WTC11 (cell line): ENCODE data around the gene HMGXB3. TPM values are rescaled to one million over a fixed set of nuclear protein-coding genes. Genes with fewer than 3 reads are reported as not detected.

Source experiments
- ATAC-seq: fragments of 200-7000 bp; cut with Tn5 transposase; 2 replicates; pipeline ENCODE4 v1.10.0; 2021; ENCODE audit warnings: mild to moderate bottlenecking, moderate library complexity
- CTCF ChIA-PET: fragments of 300-600 bp; sonication (Branson Sonifier 250); formaldehyde crosslinking; loops from one replicate; lab custom pipeline; 2021; ENCODE audit warnings: antibody characterized with exemption; lab: Charles Lee
- POLR2A ChIA-PET: fragments of 350-600 bp; sonication (Branson Sonifier 250); formaldehyde crosslinking; loops from one replicate; lab custom pipeline; 2021; ENCODE audit warnings: antibody characterized with exemption; lab: Charles Lee
- DNase-seq: peaks from one replicate; pipeline ENCODE4 v3.0.0; 2021; ENCODE audit warnings: low spot score
- H3K27ac Mint-ChIP-seq: 2 replicates; pipeline ENCODE4 v1.8.0; 2021; ENCODE audit warnings: mixed read lengths
- H3K27me3 Mint-ChIP-seq: 2 replicates; pipeline ENCODE4 v1.8.0; 2021; ENCODE audit warnings: low read depth, mild to moderate bottlenecking, moderate library complexity, mixed read lengths
- H3K36me3 Mint-ChIP-seq: 2 replicates; pipeline ENCODE4 v1.8.0; 2021; ENCODE audit warnings: mixed read lengths
- H3K4me1 Mint-ChIP-seq: 2 replicates; pipeline ENCODE4 v1.8.0; 2022; ENCODE audit warnings: mixed read lengths
- H3K4me3 Mint-ChIP-seq: 2 replicates; pipeline ENCODE4 v1.8.0; 2021; ENCODE audit warnings: mild to moderate bottlenecking, moderate library complexity, mixed read lengths
- H3K9me3 Mint-ChIP-seq: 2 replicates; pipeline ENCODE4 v1.8.0; 2021; ENCODE audit warnings: mixed read lengths
- ATF1 ChIP-seq: sonication (generic); formaldehyde crosslinking; IDR thresholded peaks from 2 replicates; pipeline ENCODE4 v1.8.1; 2023; ENCODE audit warnings: mild to moderate bottlenecking, moderate library complexity, missing genetic modification reagents
- ATF3 ChIP-seq: sonication (generic); formaldehyde crosslinking; conservative IDR thresholded peaks from 2 replicates; pipeline ENCODE4 v1.8.1; 2022; ENCODE audit warnings: mild to moderate bottlenecking, missing genetic modification reagents
- CBFB ChIP-seq: sonication (generic); formaldehyde crosslinking; IDR thresholded peaks from 2 replicates; pipeline ENCODE4 v1.8.1; 2022; ENCODE audit warnings: mild to moderate bottlenecking, low read depth, missing genetic modification reagents
- CDX4 ChIP-seq: fragments of 250-450 bp; sonication (Bioruptor Pico); IDR thresholded peaks from 2 replicates; pipeline ENCODE4 v1.9.0; 2021; ENCODE audit warnings: moderate library complexity, mild to moderate bottlenecking, inconsistent platforms, borderline replicate concordance
- CREB1 ChIP-seq: sonication (generic); formaldehyde crosslinking; IDR thresholded peaks from 2 replicates; pipeline ENCODE4 v1.8.0; 2023; ENCODE audit warnings: mild to moderate bottlenecking, missing genetic modification reagents
- E2F4 ChIP-seq: sonication (generic); formaldehyde crosslinking; IDR thresholded peaks from 2 replicates; pipeline ENCODE4 v1.8.1; 2022; ENCODE audit warnings: low read depth, mild to moderate bottlenecking, moderate library complexity, missing genetic modification reagents, borderline replicate concordance
- ESRRA ChIP-seq: sonication (generic); formaldehyde crosslinking; IDR thresholded peaks from 2 replicates; pipeline ENCODE4 v1.8.1; 2022; ENCODE audit warnings: mild to moderate bottlenecking, missing genetic modification reagents, borderline replicate concordance
- FOXJ3 ChIP-seq: sonication (generic); formaldehyde crosslinking; IDR thresholded peaks from 2 replicates; pipeline ENCODE4 v1.9.0; 2021; ENCODE audit warnings: missing genetic modification reagents, mild to moderate bottlenecking, borderline replicate concordance
- FOXP1 ChIP-seq: sonication (generic); formaldehyde crosslinking; IDR thresholded peaks from 2 replicates; pipeline ENCODE4 v1.8.0; 2022; ENCODE audit warnings: missing genetic modification reagents, mild to moderate bottlenecking, moderate library complexity, borderline replicate concordance
- GABPB1 ChIP-seq: sonication (generic); formaldehyde crosslinking; IDR thresholded peaks from 2 replicates; pipeline ENCODE4 v1.8.1; 2023; ENCODE audit warnings: mild to moderate bottlenecking, missing genetic modification reagents
- GTF2I ChIP-seq: fragments of 250-450 bp; sonication (Bioruptor Pico); conservative IDR thresholded peaks from 2 replicates; pipeline ENCODE4 v1.4.0; 2021; ENCODE audit warnings: mild to moderate bottlenecking
- KAT7 ChIP-seq: sonication (generic); formaldehyde crosslinking; IDR thresholded peaks from 2 replicates; pipeline ENCODE4 v1.8.1; 2023; ENCODE audit warnings: missing genetic modification reagents, mild to moderate bottlenecking, borderline replicate concordance
- MLX ChIP-seq: sonication (generic); formaldehyde crosslinking; IDR thresholded peaks from 2 replicates; pipeline ENCODE4 v1.8.1; 2023; ENCODE audit warnings: mild to moderate bottlenecking, missing genetic modification reagents, moderate library complexity
- MYBL2 ChIP-seq: sonication (generic); formaldehyde crosslinking; IDR thresholded peaks from 2 replicates; pipeline ENCODE4 v1.8.1; 2023; ENCODE audit warnings: mild to moderate bottlenecking, moderate library complexity, missing genetic modification reagents
- NFATC4 ChIP-seq: fragments of 250-450 bp; sonication (Bioruptor Pico); IDR thresholded peaks from 2 replicates; pipeline ENCODE4 v1.9.0; 2021; ENCODE audit warnings: mild to moderate bottlenecking
- NFYB ChIP-seq: sonication (generic); formaldehyde crosslinking; conservative IDR thresholded peaks from 2 replicates; pipeline ENCODE4 v1.8.0; 2022; ENCODE audit warnings: low read depth, missing genetic modification reagents
- SMAD4 ChIP-seq: sonication (generic); formaldehyde crosslinking; IDR thresholded peaks from 2 replicates; pipeline ENCODE4 v1.8.0; 2022; ENCODE audit warnings: mild to moderate bottlenecking, missing genetic modification reagents
- STAT6 ChIP-seq: sonication (generic); formaldehyde crosslinking; conservative IDR thresholded peaks from 2 replicates; pipeline ENCODE4 v1.8.1; 2023; ENCODE audit warnings: mild to moderate bottlenecking, low read depth, missing genetic modification reagents, moderate library complexity
- TP53 ChIP-seq: sonication (generic); formaldehyde crosslinking; IDR thresholded peaks from 2 replicates; pipeline ENCODE4 v1.8.1; 2023; ENCODE audit warnings: mild to moderate bottlenecking, missing genetic modification reagents
- USF2 ChIP-seq: sonication (generic); formaldehyde crosslinking; IDR thresholded peaks from 2 replicates; pipeline ENCODE4 v1.8.1; 2023; ENCODE audit warnings: mild to moderate bottlenecking, missing genetic modification reagents, moderate library complexity
- ZNF232 ChIP-seq: sonication (generic); formaldehyde crosslinking; IDR thresholded peaks from 2 replicates; pipeline ENCODE4 v1.8.0; 2022; ENCODE audit warnings: mild to moderate bottlenecking, missing genetic modification reagents
- ZNF396 ChIP-seq: fragments of 250-450 bp; sonication (Bioruptor Pico); IDR thresholded peaks from 2 replicates; pipeline ENCODE4 v1.8.0; 2021; ENCODE audit warnings: mild to moderate bottlenecking, moderate library complexity, borderline replicate concordance
- ZNF425 ChIP-seq: fragments of 250-450 bp; sonication (Bioruptor Pico); conservative IDR thresholded peaks from 2 replicates; pipeline ENCODE4 v1.9.0; 2021; ENCODE audit warnings: mild to moderate bottlenecking
- ZNF512 ChIP-seq: sonication (generic); formaldehyde crosslinking; IDR thresholded peaks from 2 replicates; pipeline ENCODE4 v1.8.1; 2022; ENCODE audit warnings: missing genetic modification reagents, borderline replicate concordance
- ZNF671 ChIP-seq: fragments of 250-450 bp; sonication (Bioruptor Pico); IDR thresholded peaks from 2 replicates; pipeline ENCODE4 v1.8.0; 2021; ENCODE audit warnings: mild to moderate bottlenecking
- total RNA-seq: library from RNA; stranded (reverse); gene quantifications from 3 replicates; pipeline ENCODE4 v1.2.3, GENCODE V29; 2021

HMGXB3 gene
- total RNA-seq, 1 experiment from 2014 or later: 31.6 TPM

- no peak overlapping the region for H3K27ac Mint-ChIP-seq
- ChIA-PET CTCF (interaction anchor here (0.9 to 1.1 kb wide), 2 partner anchors 8 to 148 kb away, joined by 3 to 8 read pairs; no protein-coding TSS in a partner anchor), POLR2A (interaction anchor here (0.7 kb wide), 1 partner anchor 719 kb away, joined by 3 read pairs; the partner anchor contains the start of gene RBM22)
- no peaks in the 10 kb centered on the region for H3K36me3 Mint-ChIP-seq
- no peak overlapping the region for H3K4me3 Mint-ChIP-seq
- ATAC-seq (no peak), DNase-seq (no peak)
- TF ChIP-seq CBFB (CRISPR knock-in tag) (no peak), SMAD4 (CRISPR knock-in tag) (no peak), NFATC4 (CRISPR knock-in tag) (no peak), E2F4 (no peak), ATF3 (CRISPR knock-in tag) (no peak), STAT6 (no peak), NFYB (CRISPR knock-in tag) (no peak), ATF1 (no peak), ZNF425 (CRISPR knock-in tag) (no peak), GABPB1 (CRISPR knock-in tag) (no peak), MLX (no peak)
- H3K9me3 Mint-ChIP-seq: no peaks in the 10 kb centered on the region
- H3K4me1 Mint-ChIP-seq: no peaks in the 10 kb centered on the region
- no peaks in the 10 kb centered on the region for H3K27me3 Mint-ChIP-seq
These were observed 18.0 kb upstream of the HMGXB3 start for GRCh38 chr5:149982505-149982904.

- H3K4me1 Mint-ChIP-seq: no peaks in the 10 kb centered on the region
- DNase-seq (no peak), ATAC-seq (no peak)
- H3K36me3 Mint-ChIP-seq: no peaks in the 10 kb centered on the region
- POLR2A ChIA-PET: interaction anchor here (0.9 kb wide), 1 partner anchor 12 kb away, joined by 3 read pairs; the partner anchor contains the start of genes HMGXB3 and TIGD6
- H3K27me3 Mint-ChIP-seq: no peaks in the 10 kb centered on the region
- H3K9me3 Mint-ChIP-seq: no peaks in the 10 kb centered on the region
- CTCF ChIA-PET: no interaction called here
- no peak overlapping the region for H3K4me3 Mint-ChIP-seq
- no peak overlapping the region for H3K27ac Mint-ChIP-seq
- TF ChIP-seq FOXP1 (CRISPR knock-in tag) (no peak), CREB1 (CRISPR knock-in tag) (no peak), GABPB1 (CRISPR knock-in tag) (no peak), ZNF512 (no peak), USF2 (CRISPR knock-in tag) (no peak), FOXJ3 (no peak), TP53 (CRISPR knock-in tag) (no peak), ATF1 (no peak), ZNF232 (no peak), MYBL2 (CRISPR knock-in tag) (no peak), GTF2I (CRISPR knock-in tag) (no peak), CDX4 (CRISPR knock-in tag) (no peak), ZNF671 (CRISPR knock-in tag) (no peak), KAT7 (CRISPR knock-in tag) (no peak), ESRRA (no peak), ZNF396 (CRISPR knock-in tag) (no peak)
These were observed 12.4 kb upstream of the HMGXB3 start for GRCh38 chr5:149988126-149988525.
